Kasumi-1 (cell line): ENCODE measurements around the gene ANKRD10.

ENCODE experiments used
- DNase-seq, 2 experiments: peaks; one replicate each; lab custom pipeline; 2025; lab: John Stamatoyannopoulos, UW

The ANKRD10 gene

DNA sequence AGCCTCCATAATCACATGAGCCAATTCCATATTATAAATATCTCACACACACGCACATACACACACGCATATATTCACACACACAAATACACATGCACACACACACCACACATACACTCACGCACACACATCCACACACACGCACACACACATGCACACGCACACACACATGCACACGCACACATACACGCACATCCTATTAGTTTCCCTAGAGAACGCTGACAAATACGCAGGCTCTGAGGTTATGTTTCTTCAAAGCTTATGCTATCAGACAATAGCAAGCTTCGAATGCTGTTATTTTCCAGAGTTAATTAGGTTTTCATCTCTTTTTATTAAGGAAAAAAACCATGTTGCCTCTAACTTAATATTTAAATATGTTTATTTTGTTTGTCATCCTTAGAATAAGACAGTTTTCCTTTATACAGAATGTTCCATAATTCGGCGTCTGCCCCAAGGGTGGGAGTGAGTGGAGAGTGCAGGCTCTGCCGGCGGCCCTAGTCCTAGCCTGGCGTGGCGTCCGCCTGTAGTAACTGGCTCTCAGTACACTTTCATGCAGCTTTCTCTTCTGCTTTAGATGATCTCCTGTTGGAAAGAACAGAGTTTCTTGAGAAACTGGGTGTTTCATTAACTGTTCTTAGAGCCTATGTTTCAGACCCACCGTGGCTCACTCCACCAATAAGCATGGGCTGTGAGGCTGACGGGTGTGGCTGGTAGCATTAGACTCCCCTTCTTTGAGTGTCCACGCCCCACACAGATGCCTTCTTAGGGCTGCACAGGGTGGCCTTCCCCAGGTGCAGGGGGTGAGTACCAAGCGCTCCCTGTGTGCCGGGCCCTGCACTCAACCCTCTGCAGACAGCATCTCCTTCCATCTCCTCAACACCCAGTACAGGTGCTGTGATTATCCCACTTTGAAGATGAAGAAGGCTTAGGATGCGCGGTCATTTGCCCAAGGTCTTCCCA, 30.4 kb upstream of the ANKRD10 start:
- DNase-seq = no peak

DNA sequence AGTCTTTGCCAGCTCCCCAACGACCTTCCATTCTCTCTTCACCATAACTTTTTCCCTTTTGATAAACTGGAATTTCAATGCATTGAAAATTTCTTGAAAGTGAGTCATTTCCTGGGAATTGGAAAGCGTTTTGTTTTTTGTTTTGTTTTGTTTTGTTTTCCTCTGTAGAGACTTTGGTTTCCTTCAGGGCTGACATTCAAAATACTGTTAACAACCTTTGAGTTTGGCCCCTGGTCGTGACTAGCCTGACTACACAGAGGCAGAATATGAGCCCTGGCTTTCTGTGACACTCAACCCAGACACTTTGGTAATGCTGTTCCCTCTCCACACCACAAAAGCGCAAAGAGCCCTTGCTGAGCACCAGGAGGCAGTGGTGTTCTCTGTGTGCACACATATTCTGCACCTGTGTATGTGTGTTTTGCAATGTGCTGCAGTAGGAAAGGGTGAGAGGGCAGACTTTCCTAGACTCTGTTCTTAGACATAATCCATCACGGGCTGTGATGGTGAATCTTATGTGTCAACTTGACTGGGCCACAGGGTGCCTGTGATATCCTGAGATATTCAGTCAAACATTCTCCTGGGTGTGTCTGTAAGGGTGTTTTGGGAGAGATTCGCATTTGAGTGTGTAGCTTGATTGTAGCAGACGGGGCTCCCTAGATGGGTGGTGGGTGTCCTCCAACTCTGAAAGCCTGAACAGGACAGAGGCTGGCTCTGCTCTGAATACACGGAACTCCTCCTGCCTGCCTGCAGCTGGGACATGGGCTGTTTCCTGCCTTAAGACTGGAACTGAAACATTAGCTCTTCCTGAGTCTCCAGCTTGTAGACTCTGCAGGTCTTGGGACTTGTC, 29.5 kb upstream of the ANKRD10 start:
- DNase-seq = peak; percentile 24 to 59

DNA sequence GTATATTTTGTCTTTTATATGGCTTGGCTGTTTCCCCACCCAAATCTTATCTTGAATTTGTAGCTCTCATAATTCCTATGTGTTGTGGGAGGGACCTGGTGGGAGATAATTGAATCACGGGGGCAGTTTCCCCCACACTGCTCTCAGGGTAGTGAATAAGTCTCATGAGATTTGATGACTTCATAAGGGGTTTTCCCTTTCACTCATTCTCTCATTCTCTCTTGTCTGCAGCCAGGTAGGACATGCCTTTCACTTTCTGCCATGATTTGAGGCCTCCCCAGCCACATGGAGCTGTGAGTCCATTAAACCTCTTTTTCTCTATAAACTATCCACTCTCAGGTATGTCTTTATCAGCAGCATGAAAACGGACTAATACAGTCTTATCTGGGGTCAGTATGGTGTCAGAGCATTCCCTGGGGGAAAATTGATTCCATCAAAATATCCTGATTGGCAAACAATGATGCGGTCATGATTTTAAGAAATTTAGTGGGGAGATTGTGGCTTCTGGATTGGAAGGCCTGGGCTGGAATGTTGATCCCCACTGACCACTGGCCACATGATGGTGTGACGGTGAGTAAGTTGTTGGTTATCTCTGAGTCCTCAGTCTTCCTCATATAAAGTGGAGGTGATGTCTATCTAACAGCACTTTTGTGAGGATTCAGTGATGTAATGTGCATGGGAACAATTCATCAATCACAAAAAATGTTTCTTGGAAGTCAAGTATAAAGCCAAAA, 27.5 kb upstream of the ANKRD10 start:
- no peak for DNase-seq

DNA sequence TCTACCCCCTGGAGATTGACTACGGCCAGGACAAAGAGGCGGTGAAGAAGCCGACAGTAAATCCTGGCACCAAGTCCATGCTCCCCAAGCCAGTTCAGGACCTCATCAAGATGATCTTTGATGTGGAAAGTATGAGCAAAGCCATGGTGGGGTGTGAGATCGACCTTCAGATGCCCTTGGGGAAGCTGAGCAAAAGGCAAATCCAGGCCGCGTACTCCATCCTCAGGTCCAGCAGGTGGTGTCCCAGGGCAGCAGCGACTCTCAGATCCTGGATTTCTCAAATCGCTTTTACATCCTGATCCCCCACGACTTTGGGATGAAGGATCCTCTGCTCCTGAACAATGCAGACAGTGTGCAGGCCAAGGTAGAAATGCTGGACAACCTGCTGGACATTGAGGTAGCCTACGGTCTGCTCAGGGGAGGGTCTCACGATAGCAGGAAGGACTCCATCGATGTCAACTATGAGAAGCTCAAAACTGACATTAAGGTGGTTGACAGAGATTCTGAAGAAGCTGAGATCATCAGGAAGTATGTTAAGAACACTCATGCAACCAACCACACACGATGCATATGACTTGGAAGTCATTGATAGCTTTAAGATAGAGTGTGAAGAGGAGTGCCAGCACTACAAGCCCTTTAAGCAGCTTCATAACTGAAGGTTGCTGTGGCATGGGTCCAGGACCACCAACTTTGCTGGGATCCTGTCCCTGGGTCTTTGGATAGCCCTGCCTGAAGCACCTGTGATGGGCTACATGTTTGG, 24.0 kb upstream of the ANKRD10 start:
- no peak for DNase-seq

DNA sequence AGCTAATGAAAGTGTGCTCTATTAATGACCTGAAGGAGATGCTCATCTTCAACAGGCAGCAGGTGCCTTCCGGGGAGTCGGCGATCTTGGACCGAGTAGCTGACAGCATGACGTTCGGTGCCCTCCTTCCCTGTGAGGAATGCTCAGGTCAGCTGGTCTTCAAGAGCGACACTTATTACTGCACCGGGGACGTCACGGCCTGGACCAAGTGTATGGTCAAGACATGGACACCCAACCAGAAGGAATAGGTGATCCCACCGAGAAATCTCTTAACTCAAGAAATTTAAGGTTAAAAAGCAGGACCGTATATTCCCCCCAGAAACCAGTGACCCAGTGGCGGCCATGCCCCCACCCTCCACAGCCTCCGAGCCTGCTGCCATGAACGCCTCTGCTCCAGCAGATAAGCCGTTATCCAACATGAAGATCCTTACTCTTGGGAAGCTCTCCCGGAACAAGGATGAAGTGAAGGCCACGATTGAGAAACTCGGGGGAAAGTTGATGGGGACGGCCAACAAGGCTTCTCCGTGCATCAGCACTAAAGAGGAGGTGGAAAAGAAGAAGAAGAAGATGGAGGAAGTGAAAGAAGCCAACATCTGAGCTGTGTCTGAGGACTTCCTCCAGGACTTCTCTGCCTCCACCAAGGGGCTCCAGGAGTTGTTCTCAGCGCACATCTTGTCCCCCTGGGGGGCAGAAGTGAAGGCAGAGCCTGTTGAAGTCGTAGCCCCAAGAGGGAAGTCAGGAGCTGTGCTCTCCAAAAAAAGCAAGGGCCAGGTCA, 22.8 kb upstream of the ANKRD10 start:
- DNase-seq = no peak

DNA sequence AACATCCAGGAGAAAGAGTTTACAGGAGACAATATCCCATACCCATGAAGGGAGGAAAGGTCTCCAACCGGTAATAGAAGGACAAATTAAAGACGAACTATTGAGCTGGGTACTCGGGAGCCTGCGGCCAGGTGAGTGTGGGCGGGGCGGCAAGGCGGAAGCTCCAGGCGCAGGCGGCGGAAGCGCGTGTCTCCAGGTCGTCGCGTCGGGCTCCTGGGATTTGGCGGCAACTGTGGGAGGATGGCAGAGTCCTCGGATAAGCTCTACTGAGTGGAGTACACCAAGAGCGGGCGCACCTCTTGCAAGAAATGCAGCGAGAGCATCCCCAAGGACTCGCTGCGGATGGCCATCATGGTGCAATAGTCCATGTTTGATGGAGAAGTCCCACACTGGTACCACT, 21.6 kb upstream of the ANKRD10 start:
- no peak for DNase-seq

DNA sequence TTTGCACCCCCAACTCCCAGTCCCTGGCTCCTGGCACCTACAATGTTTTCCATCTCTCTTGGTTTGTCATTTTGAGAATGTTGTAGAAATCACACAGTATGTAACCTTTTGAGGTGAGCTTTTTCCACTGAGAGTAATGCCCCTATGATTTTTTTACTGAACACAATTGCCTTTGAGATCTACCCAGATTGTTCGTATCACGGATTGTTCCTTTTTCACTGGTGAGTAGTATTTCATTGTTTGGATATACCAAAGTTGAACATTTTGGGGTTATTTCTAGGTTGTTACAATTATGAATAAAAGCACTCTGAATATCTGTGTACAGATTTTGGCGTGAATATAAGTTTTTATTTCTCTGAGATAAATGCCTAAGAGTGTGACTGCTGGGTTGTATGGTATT, 17.7 kb upstream of the ANKRD10 start:
- no peak for DNase-seq

DNA sequence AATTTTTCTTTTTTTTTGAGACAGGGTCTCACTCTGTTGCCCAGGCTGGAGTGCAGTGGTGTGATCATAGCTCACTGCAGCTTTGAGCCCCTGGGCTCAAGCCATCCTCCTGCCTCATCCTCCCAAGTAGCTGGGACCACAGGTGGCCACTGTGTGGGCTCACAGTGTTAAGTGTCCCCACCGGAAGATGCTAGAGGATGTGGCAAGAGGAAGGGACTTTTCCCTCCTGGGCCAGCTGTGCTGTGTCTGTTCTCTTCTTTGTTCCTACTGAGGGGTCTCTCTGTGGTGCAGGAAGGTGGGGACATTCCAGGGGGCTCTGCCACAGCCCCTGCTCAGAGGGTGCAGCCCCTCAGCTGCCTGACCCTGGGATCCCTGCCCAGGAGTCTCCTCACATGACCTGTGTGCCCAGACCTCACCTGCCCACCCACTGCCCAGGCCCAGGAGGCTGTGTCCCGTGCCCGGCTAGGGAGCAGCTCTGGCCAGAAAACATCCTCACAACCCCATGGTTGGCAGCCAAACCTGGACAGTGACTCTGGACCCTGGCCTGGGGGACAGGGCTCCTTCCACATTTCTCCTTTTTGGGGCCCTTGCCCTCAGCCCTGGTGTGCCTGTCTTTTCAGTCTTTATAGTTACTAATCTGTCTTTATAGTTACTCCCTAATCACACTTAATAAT, 14.4 kb upstream of the ANKRD10 start:
- no peak for DNase-seq

DNA sequence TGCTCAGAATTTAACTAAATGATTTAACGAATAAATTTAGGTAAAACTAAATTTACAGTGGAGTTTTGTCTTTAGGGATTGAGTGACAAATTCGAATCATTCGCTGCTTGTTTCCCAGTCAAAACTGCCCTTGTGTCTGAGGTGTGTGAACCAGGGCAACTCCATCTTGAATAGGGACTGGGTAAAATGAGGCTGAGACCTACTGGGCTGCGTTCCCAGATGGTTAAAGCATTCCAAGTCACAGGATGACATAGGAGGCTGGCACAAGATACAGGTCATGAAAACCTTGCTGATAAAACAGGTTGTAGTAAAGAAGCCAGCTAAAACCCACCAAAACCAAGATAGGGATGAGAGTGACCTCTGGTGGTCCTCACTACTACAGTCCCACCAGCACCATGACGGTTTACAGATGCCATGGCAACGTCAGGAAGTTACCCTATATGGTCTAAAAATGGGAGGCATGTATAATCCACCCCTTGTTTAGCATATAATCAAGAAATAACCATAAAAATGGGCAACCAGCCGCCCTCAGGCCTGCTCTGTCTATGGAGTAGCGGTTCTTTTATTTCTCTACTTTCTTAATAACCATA, 10.2 kb upstream of the ANKRD10 start:
- DNase-seq = peak in 1 of 2 experiments; percentile 40

DNA sequence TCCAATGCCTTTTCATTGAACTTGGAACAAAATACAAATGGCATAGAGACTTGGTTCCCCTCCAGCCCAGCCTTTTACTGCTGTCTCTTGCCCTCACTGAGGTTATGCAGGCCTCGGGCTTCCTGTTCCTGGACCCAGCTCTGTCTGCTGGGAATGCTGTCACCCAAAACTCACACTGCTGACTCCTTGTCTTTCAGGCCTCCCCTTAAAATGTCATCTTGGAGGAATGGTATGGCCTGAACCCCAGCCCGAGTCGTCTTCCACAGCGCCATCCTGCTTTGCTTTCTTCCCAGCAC, 9.7 kb upstream of the ANKRD10 start:
- no peak for DNase-seq

DNA sequence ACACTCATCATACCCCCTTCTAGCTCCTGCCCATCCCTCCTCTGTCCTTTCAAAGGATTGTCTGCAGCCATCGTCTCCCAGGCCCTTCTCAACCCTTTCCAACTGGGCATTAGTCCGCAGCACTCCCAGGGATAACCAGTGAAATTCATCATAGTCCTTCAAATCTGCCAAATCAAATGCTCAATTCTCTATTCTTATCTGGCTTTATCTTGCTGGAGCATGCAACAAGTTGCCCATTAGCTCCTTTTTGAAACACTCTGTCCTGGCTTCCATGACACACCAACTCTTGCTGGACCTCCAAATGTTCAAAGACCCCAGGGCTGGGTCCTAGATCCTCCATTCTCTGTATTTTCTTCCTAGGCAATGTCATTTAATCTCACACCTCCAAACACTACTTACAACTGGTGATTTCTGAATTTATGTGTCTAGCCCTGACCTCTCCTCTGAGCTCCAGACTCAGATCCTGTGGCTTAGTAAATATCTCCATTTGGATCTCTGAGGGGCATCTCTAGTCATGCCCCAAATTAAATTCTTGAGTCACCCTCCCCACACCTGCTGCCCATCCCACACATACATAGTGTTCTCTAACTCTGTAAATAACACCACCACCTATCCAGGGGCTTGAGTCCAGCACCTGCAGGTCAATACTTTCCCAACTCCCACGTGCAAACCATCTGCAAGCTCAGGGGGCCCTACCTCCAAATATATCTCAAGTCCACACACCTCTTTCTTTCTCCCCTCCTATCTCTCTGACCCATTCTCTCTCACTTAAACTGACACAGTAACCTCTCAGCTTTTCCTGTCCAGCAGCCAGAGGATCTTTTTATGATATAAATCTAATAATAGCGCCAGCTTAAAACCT, 9.1 kb upstream of the ANKRD10 start:
- DNase-seq = no peak

DNA sequence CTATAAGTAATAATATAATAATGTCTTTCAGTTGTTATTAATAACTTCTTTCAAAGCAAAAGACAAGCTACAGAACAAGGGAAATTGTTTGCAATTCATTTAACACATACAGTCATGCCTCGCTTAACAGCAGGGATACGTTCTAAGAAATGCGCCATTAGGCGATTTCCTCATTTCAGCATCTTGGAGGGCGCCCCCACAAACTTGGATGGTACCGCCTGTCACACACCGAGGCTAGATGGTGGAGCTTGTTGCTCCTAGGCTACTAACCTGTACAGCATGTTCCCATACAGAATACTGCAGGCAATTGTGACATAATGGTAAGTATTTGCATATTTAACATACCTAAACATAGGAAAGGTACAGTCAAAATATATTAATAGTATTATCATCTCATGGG, 8.2 kb upstream of the ANKRD10 start:
- no peak for DNase-seq

DNA sequence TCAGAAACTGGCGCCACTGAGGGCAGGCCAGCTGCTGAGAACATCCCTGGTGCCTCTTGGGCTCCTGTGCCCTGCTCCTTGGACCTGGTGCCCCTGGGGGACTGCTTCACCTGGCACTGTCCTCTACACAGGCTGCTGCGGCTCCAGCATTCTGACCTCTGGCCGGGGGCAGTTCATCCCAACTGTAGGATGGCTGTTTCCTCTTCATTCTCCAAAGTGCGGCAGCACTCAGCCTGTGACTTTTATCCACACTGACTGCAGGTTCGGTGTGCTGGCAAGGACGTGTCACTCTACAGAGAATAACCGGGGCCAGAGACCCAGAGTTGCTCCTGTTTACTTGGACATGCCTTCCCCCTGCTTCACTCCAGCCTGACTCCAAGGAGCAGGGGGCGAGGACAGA, 7.6 kb upstream of the ANKRD10 start:
- no peak for DNase-seq

DNA sequence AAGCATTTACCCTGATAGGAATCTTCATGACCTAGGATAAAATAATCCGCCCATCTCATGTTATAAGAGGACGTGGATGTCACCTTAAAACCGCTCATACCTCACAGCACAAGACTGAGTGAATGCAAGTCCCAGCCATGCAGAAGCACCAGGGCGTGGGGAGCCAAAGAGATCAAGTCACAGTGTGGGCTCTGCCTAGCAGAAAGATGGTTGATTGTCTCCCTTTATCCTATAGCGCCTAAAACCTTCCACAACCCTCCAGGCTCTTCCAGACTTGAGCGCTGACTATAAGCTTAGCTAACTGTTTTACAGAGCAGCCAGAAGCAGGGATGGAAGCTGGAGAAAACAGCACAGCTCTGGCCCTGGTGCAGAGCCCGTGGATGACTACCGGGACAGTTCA, 6.8 kb upstream of the ANKRD10 start:
- no peak for DNase-seq

DNA sequence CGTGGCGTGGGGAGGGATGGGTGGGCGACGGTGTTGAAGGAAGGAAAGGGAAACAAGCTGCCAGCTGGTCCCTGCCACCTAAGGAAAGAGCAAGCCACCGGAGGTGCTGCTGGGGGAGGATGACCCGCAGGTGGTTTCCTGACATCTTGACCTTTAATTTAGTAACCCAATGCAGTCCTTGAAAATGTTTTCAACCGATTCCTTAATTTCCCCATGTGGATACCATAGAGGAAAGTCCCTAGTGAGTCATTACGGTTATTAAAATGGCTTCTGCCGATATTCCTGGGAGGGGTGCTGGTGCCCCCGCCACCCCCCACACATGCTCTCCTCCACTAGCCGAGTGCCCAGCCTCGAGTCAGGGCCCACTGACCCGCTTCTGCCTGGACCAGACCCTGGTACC, 6.3 kb upstream of the ANKRD10 start:
- no peak for DNase-seq

DNA sequence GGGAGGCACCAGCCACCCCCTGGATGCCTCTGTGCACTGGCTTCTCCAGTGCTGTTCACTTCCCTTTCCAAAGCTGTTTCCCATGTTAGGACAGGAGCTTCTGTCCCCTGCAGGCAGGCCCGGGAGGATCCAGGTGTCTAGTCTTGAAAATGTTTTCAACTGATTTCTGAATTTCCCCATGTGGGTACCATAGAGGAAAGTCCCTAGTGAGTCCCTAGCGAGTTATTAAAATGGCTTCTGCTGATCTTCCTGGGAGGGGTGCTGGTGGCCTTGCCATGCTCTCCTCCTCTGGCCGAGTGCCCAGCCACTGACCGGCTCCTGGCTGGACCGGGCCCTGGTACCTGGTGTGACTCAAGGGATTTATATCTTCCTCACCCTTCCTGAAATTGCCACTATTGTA, 5.2 kb upstream of the ANKRD10 start:
- no peak for DNase-seq

DNA sequence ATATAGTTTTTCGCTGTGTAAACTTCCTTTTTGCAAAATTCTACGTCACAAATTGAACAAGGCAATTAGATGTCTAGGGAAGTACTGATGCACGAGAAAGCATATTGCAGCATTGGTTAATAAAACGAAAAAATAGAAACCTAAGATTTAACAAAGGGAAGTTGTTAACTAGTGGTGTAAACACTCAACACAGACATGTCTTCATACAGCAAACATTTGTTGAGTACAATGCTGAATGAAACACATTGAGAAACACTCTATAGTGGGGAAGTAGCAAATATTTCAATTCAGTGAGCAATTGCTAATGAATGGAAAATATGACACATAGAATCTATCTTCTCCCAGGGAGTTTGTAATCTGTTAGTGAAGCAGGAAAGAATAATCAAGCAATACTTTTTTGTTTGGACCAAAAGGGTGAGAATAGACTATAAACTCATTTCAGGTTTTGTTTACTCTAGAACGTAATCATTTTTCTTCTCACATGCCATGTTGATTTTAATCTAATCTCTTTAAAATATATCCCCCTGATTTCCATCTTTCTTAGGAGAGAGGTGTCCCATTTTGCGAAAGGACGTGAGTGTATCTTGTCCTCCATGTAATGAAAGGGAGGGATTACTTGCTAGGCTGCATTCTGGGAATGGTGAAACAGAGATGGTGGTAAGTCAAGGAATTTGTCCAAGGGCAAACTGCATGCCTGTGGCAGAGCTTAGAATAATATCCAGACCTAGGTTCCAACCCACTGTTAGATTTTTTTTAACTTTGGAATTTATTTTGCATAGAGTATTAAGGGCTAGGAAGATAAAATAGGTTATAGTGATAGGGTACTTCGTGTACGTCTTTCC, 1.7 kb upstream of the ANKRD10 start:
- DNase-seq = peak in 1 of 2 experiments; percentile 15

DNA sequence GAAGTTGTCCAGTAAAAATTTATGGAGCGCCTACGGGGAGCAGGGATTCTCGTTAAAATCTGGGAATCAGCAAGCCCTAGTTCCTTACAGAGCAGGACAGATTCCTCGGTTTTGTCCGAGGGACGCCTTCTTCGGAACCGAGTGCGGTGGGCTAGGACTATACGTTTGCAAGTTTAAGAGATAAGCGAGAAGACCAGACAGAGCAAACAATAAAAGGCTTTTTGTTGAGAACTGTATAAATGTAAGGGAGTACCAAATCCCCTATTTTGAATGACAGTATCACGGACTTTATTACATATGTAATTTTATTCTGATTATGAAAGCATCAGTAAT, 971 bp upstream of the ANKRD10 start:
- DNase-seq = peak in 1 of 2 experiments; percentile 15
